ENCODE measurements around the gene ABHD12B. TPM values are rescaled to one million over a fixed set of nuclear protein-coding genes. Genes with fewer than 3 reads are reported as not detected.

Gene ABHD12B
- total and polyA plus RNA-seq, 2 of the 13 experiments (the other 11 are each of a cell fraction or from before 2014, with no cell fraction given) = not detected

DNA sequence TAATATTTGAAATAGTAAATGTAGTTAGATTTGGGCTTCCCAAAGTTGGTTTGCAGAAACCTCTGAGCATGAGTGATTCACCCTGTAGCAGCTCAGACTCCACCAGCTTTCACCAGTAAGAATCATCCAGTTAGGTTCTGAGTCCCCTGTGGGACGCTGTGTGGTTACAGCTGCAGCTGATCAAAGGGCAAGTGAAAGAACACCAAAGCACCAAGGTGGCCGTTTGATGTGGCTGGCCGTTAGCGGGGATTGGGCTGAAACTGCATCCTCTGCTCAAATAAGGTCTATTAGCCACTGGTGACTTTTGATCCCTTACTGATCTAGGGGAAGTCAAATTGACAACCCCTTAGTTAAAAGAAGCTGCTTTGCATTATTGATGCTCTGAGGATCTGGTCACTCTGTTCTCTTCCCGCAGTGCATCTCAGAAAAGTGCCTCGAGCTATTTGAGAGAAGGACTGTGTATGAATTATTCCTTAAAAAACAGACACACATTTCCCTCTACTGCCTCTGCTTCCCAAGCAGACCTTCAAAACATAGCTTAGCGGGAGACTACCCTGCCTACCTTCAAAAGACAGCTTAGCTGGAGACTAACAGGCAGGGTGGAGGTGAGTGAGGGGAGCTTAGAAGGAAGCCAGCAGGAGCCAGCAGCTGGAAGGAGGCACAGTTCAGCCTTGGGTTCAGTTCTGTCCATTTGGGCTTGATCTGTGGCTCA lies 3.7 kb downstream of the ABHD12B start (continued):
- TF ChIP-seq, protein P1, sequence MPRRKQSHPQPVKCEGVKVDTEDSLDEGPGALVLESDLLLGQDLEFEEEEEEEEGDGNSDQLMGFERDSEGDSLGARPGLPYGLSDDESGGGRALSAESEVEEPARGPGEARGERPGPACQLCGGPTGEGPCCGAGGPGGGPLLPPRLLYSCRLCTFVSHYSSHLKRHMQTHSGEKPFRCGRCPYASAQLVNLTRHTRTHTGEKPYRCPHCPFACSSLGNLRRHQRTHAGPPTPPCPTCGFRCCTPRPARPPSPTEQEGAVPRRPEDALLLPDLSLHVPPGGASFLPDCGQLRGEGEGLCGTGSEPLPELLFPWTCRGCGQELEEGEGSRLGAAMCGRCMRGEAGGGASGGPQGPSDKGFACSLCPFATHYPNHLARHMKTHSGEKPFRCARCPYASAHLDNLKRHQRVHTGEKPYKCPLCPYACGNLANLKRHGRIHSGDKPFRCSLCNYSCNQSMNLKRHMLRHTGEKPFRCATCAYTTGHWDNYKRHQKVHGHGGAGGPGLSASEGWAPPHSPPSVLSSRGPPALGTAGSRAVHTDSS (CRISPR knock-in tag; conservative IDR thresholded peaks at IDR 0.05) = no peak
- no peak for TF ChIP-seq AGO2 (optimal IDR thresholded peaks at IDR 0.05; ENCODE audit: low read depth, low read length)
- TF ChIP-seq SATB2 (CRISPR knock-in tag; IDR thresholded peaks at IDR 0.05) = no peak
- TF ChIP-seq, protein P2, sequence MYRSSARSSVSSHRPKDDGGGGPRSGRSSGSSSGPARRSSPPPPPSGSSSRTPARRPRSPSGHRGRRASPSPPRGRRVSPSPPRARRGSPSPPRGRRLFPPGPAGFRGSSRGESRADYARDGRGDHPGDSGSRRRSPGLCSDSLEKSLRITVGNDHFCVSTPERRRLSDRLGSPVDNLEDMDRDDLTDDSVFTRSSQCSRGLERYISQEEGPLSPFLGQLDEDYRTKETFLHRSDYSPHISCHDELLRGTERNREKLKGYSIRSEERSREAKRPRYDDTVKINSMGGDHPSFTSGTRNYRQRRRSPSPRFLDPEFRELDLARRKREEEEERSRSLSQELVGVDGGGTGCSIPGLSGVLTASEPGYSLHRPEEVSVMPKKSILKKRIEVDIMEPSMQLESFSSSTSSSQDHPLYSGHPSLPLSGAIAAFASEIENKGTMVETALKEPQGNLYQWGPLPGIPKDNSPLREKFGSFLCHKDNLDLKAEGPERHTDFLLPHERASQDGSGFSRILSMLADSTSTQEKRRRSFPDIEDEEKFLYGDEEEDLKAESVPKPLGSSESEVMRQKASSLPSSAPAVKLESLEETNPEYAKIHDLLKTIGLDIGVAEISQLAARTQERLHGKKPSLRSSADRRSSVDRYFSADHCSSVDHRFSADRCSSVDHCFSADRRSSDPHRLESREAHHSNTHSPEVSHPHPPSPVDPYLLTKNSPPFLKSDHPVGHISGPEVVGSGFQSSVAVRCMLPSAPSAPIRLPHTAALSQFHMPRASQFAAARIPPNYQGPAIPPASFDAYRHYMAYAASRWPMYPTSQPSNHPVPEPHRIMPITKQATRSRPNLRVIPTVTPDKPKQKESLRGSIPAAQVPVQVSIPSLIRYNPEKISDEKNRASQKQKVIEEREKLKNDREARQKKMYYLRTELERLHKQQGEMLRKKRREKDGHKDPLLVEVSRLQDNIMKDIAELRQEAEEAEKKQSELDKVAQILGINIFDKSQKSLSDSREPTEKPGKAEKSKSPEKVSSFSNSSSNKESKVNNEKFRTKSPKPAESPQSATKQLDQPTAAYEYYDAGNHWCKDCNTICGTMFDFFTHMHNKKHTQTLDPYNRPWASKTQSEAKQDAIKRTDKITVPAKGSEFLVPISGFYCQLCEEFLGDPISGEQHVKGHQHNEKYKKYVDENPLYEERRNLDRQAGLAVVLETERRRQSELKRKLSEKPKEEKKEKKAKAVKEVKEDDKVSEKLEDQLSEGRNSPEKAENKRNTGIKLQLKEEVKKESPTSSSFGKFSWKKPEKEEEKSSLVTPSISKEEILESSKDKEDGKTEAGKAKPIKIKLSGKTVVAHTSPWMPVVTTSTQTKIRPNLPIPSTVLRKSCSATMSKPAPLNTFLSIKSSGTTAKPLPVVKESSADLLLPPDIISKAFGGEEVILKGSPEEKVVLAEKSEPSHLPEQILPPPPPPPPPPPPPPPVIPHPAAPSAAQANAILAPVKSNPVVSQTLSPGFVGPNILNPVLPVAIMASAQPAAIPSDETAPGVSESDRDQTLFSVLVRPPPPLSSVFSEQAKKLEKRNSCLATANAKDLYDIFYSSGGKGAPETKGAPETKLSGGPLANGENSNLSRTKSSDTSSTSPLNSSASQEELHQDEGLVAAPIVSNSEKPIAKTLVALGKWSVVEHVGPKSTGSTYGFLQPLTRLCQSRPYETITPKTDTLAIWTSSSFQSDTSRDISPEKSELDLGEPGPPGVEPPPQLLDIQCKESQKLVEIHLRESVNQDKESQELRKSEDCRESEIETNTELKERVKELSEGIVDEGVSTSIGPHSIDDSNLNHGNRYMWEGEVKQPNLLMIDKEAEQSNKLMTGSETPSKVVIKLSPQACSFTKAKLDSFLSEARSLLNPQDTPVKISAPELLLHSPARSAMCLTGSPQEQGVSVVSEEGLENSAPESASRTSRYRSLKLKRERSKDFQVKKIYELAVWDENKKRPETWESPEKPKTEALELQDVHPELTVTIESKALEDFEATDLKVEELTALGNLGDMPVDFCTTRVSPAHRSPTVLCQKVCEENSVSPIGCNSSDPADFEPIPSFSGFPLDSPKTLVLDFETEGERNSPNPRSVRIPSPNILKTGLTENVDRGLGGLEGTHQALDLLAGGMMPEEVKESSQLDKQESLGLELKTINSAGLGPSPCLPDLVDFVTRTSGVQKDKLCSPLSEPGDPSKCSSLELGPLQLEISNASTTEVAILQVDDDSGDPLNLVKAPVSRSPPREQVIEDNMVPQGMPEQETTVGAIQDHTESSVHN (CRISPR knock-in tag; IDR thresholded peaks at IDR 0.05) = no peak
- no peak for TF ChIP-seq ZUFSP (CRISPR knock-in tag; IDR thresholded peaks at IDR 0.05; ENCODE audit: borderline replicate concordance)
- TF ChIP-seq, protein P3, sequence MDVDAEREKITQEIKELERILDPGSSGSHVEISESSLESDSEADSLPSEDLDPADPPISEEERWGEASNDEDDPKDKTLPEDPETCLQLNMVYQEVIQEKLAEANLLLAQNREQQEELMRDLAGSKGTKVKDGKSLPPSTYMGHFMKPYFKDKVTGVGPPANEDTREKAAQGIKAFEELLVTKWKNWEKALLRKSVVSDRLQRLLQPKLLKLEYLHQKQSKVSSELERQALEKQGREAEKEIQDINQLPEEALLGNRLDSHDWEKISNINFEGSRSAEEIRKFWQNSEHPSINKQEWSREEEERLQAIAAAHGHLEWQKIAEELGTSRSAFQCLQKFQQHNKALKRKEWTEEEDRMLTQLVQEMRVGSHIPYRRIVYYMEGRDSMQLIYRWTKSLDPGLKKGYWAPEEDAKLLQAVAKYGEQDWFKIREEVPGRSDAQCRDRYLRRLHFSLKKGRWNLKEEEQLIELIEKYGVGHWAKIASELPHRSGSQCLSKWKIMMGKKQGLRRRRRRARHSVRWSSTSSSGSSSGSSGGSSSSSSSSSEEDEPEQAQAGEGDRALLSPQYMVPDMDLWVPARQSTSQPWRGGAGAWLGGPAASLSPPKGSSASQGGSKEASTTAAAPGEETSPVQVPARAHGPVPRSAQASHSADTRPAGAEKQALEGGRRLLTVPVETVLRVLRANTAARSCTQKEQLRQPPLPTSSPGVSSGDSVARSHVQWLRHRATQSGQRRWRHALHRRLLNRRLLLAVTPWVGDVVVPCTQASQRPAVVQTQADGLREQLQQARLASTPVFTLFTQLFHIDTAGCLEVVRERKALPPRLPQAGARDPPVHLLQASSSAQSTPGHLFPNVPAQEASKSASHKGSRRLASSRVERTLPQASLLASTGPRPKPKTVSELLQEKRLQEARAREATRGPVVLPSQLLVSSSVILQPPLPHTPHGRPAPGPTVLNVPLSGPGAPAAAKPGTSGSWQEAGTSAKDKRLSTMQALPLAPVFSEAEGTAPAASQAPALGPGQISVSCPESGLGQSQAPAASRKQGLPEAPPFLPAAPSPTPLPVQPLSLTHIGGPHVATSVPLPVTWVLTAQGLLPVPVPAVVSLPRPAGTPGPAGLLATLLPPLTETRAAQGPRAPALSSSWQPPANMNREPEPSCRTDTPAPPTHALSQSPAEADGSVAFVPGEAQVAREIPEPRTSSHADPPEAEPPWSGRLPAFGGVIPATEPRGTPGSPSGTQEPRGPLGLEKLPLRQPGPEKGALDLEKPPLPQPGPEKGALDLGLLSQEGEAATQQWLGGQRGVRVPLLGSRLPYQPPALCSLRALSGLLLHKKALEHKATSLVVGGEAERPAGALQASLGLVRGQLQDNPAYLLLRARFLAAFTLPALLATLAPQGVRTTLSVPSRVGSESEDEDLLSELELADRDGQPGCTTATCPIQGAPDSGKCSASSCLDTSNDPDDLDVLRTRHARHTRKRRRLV (CRISPR knock-in tag; IDR thresholded peaks at IDR 0.05) = no peak
- no peak for TF ChIP-seq PHF5A (CRISPR knock-in tag; IDR thresholded peaks at IDR 0.05; ENCODE audit: low read depth, unreplicated experiment)
- no peak for TF ChIP-seq JARID2 (CRISPR knock-in tag; IDR thresholded peaks at IDR 0.05; ENCODE audit: insufficient replicate concordance)
- TF ChIP-seq ZSCAN20 (CRISPR knock-in tag; IDR thresholded peaks at IDR 0.05; ENCODE audit: borderline replicate concordance) = no peak
- no peak for TF ChIP-seq ZNF543 (CRISPR knock-in tag; IDR thresholded peaks at IDR 0.05)
- no peak for TF ChIP-seq EZH2 (conservative IDR thresholded peaks at IDR 0.05; ENCODE audit: low read depth, low read length)
